ENCODE results near the gene KAT14.
A peak's percentile ranks its signal among the peaks of the same experiment; 100 is the strongest.
"Not testable (repeated sequence)": the region's sequence is repeated elsewhere in the genome, so short reads cannot be mapped to it uniquely, and the experiment has no call there.

Gene KAT14, protein sequence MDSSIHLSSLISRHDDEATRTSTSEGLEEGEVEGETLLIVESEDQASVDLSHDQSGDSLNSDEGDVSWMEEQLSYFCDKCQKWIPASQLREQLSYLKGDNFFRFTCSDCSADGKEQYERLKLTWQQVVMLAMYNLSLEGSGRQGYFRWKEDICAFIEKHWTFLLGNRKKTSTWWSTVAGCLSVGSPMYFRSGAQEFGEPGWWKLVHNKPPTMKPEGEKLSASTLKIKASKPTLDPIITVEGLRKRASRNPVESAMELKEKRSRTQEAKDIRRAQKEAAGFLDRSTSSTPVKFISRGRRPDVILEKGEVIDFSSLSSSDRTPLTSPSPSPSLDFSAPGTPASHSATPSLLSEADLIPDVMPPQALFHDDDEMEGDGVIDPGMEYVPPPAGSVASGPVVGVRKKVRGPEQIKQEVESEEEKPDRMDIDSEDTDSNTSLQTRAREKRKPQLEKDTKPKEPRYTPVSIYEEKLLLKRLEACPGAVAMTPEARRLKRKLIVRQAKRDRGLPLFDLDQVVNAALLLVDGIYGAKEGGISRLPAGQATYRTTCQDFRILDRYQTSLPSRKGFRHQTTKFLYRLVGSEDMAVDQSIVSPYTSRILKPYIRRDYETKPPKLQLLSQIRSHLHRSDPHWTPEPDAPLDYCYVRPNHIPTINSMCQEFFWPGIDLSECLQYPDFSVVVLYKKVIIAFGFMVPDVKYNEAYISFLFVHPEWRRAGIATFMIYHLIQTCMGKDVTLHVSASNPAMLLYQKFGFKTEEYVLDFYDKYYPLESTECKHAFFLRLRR

DNA sequence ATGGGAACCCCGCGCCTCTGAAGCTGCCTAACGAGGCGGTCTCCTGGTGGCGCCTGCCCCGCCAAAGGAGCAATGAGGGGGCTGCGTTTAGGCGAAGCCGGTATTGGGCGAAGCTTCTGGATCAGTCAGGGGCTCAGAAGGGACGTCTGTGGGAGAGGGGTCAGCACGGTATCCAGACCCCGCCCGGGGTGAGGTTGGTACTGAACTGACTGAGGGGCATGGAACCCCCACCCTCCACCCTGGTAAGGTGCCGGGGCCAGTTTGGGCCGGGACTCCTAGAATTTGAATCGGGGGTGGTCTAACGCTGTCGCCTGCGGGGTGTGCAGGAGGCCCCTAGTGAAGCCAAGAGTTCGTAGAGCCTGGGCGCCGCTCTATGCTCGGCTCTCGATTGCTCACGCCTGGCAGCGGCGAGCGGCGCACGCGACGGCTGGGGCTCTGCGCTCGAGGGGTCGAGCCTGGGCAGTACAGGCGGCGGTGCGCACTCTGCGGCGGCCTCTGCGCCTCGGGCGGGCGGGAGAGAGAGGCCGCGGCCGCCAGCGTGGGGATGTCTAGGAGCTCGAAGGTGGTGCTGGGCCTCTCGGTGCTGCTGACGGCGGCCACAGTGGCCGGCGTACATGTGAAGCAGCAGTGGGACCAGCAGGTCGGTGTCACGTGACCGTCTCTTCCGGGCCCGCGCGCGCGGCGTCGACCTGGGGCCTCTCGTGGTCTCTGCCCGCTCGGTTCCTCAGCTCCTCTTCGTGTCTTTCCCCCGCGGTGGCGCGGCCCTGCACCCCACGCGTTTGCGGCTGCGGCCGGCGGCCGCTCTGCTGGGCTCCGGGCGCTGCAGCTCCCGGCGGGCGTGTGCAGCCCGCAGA is at the start of gene KAT14, which contains the start of gene PET117:
Gene KAT14 (plus strand): TSS at position 452 of the 854 bp plus-strand sequence. CDS start 4,798 bp downstream, outside the sequence.
Gene PET117 (plus strand): TSS at position 452 of the 854 bp plus-strand sequence. CDS start 93 bp downstream, at position 545.
- peak; percentile 94 for DNase-seq

DNA sequence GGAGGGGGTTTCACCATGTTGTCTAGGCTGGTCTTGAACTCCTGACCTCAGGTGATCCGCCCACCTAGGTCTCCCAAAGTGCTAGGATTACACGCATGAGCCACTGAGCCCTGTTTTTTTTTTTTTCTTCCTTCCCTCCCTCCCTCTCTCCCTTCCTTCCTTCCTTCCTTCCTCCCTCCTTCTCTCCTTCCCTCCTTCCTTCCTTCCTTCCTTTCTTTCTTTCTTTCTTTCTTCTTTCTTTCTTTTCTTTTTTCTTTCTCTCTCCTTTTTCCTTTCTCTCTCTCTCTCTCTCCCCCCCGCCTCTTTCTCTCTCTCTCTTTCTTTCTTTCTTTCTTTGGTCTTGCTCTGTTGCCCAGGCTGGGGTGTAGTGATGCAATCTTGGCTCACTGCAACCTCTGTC is 49.4 kb upstream of the KAT14 start:
- not testable (repeated sequence) for DNase-seq

DNA sequence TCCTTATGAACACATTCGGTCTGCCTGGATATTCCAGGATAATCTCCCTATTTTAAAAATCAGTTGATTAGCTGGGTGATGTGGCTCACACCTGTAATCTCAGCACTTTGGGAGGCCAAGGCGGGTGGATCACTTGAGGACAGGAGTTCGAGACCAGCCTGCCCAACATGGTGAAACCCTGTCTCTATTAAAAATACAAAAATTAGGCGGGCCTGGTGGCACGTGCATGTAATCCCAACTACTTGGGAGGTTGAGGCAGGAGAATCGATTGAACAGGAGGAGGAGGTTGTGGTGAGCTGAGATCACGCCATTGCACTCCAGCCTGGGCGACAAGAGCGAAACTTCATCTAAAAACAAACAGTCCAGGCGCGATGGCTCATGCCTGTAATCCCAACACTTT is 48.8 kb upstream of the KAT14 start:
- not testable (repeated sequence) for DNase-seq

DNA sequence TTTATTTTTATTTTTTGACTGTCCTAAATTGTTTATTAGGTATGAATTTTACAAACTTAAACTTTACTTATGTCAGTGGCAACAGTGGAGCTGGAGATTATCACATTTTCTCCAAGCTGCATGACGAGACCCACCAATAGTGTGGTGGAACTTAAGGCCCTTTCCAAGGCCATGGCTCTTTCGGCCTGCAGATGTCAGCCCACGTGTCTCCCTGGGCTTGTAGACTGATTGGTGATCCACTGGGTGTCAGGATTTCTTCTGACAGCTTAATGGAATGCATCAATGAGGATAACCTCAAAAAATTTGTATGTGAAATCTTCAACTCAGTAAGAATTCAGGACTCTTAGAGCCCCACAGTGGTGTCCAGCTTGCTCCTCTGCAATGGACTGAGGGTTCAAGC is 47.6 kb upstream of the KAT14 start:
- no peak for DNase-seq

DNA sequence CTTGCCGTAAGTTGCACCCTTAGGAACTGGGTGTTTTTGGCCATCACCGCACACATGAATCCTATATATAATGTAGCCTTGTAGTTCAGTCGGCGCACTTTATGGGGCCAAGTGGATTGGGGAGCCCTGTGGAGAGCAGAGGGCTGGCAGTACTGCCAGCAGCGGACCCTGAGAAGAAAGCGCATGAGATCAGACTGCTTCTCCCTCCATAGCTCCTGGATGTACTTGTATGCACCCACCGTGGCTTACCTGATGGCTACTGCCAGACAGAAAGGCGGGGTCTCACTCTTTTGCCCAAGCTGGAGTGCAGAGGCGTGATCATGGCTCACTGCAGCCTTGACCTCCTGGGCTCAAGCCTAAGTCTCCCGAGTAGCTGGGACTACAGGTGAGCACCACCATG is 47.2 kb upstream of the KAT14 start:
- DNase-seq, result no peak

DNA sequence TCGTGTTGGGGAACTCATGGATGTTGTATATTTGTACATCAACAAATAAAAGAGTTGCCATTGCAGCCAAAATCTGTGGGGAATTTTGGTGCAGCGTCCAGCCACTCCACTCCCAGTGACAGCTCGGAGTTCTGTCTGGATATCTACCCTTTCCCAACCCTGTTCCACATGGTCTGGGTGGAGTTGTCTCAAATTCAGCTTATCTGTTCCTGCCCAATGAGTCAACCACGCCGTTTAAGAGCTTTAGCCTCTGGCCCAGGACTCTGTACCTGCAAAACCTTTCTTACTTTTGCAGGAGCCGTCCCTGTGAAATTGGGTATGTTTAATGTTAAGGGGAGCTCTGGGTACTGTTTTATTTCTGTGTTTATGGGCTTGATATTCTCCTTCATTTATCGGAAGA is 46.0 kb upstream of the KAT14 start:
- no peak for DNase-seq

DNA sequence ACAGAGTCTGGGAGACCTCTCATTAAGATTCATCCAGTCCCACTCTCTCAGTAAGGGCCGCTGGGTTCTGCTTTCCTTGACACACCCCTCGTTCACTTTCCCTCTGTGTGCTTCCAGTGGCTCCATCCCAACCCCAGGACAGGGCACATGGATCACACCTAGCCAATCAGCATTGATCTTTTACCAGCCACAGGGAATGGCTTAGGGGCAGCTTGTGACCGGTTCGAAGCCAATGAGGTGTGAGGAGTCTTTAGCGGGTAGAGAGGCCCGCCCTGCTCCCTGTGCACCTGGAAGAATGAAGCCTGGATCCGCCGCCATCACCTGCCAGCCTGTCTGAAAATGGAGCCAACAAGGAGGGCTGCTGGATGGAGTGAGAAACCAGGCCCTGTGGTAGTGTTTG is 44.8 kb upstream of the KAT14 start:
- DNase-seq, result no peak

DNA sequence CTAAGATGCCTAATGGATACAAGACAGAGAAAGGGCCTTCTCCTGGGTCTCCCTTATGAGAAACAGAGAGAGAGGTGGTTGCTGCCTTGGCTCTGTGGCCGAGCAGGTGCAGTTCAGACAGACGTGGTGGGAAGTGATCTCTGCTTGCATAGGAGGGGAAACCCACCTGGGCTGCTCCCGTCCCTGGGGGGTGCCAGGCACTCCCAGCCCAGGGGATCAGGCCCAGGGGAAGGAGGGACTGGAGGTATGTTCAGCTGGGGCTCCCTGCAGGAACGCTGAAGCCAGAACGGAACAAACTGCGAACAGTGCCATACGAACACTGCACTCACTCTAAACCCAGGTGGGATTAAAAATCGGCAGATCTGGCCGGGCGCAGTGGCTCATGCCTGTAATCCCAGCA is 44.3 kb upstream of the KAT14 start:
- DNase-seq, result no peak

DNA sequence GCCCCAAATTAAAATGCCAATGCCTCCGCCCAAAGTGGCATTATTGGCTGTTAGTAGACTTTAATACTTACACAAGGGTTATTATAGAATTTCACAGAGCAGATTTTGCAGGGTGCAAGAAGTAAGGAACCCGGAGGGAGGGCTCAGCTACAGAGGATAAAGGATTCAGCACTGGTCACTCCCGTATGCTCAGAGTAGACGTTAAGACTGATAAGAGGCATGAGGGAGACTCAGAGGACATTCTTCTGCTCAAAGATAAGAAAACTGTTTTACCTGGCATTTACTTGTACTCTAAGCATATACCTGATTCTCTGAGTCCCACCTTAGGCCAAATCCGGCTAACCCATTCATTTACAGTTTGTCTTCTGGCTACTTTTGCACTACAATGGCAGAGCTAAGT is 43.5 kb upstream of the KAT14 start:
- no peak for DNase-seq

DNA sequence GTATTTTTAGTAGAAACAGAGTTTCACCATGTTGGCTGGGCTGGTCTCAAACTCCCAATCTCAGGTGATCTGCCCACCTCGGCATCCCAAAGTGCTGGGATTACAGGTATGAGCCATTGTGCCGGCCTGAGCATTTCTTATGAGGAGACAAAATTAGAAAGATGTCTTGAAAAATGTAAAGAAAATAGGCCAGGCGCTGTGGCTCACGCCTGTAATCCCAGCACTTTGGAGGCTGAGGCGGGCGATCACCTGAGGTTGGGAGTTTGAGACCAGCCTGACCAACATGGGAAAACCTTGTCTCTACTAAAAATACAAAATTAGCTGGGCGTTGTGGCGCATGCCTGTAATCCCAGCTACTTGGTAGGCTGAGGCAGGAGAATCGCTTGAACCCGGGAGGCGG is 37.1 kb upstream of the KAT14 start:
- DNase-seq, result not testable (repeated sequence)

DNA sequence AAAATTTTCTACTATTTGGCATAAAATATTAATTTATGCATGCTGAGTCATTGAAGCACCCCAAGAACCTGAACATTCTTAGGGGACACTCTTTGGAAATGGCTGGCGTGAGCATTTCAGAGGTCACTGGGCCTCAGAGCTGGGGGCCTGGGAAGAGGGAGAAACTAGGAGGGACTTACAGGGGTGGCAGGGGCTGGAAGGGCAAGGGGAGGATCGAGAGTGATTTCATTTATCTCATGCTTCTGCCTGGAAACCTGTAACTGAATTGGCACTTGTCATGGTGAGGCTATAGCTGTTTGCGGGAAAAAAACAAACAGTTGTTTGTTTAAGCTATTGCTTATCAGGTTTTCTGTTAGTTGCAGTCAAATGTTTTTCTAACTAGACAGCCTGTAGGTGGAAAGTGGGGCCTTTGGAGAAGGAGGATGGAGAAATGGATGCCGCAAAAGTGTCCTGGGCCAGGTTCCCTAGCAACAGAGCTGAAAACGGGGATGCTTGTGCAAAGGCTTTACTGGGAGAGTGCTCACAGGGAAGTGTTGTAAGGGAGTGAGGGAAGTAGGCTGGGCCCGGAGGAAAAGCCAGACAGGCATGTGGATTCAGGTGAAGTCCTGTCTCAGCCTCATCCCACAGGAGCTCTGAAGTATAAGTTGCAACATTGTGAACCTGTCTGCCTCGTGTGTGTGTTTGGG is 36.4 kb upstream of the KAT14 start:
- DNase-seq, result no peak

DNA sequence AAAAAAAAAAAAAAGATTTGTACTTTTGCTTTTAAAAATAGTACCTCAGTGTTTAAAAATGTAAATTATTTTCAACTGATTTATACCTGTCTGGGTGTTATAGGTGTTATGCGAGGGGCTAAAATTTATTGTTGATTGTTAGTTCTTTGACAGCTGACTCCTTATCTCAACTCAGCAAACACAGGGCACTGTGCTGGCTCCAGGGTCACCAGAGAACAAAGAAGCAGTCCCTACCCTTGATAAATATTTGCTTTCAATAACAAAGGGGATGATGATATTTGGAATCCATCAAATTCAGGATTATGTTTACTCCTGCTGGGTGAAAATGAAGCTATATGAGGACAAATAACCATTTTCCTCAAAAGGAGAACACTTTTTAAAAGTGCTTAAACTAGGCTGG is 34.2 kb upstream of the KAT14 start:
- peak; percentile 8 for DNase-seq

DNA sequence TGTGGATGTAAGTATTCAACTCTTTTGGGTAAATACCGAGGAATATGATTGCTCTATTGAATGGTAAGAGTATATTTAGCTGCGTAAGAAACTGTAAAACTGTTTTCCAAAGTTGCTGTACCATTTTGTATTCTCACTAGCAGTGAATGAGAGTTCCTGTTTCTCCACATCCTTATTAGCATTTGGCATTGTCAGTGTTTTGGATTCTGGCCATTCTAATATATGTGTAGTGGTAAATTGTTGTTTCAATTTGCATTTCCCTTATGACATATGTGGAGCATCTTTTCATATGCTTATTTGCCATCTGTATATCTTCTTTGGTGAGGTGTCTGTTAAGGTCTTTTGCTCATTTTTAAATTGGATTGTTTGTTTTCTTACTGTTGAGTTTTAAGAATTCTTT is 29.3 kb upstream of the KAT14 start:
- DNase-seq, result no peak

DNA sequence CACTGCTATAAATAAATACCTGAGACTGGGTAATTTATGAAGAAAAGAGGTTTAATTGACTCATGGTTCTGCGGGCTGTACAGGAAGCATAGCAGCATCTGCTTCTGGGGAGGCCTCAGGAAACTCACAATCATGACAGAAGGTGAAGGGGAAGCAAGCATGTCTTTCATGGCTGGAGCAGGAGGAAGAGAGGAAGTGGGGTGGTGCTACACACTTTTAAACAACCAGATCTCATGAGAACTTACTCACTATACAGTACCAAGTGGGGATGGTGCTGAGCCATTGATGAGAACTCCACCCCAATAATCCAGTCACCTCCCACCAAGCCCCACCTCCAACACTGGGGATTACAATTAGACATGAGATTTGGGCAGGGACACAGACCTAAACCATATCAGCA is 9.1 kb upstream of the KAT14 start:
- DNase-seq, result not testable (repeated sequence)

DNA sequence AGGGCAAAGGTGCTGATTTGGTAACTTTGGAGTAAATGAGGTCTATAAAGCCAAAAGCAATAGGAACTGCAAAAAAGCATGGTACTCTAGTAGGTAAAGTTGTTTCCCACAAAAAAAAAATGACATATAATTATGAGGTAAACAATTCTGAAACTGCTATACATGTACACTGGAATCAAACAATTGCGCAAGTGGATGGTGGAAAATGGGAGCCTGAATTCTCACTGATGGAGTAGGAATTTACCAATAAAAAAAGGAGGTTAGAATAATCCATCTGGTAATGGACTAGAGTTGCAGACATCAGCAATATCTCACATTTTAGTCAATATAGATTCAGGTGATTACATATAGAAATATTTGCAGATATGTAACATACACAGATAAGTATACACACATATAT is 5.0 kb upstream of the KAT14 start:
- no peak for DNase-seq

DNA sequence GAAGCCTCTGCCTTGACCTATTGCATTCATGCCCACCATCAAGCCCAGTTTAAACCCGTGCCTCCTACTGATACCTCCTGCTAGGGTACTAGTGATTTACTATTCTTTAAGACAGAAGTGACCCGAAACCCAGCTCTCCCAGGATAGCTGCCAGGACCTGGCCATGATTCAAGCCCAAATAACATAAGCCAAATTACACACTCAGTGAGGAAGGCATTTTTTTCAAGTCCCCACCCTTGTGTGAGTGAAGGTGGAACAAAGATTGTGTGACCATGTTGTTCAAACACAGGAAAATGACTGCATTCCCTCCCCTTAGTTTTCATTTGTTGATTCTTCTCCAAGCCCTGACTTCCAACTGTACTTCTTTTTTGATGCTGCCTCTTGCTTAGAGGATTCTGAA is 3.7 kb upstream of the KAT14 start:
- no peak for DNase-seq

DNA sequence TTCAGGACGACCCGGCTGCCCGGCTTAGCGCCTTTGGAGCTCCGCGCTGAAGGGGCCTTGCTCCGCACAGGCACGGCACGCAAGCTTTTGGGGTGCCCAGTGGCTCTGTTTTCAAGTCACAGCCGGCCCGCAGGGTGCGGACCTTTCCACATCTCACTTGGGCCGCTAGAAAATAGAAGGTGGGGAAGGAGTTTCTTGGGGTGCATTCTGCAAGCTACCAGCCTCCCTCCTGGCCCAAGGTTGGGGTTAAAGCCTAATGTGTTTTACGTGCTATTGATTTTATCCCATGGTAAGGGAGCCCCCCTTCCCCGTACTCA is 561 bp downstream of the KAT14 start:
- no peak for DNase-seq

DNA sequence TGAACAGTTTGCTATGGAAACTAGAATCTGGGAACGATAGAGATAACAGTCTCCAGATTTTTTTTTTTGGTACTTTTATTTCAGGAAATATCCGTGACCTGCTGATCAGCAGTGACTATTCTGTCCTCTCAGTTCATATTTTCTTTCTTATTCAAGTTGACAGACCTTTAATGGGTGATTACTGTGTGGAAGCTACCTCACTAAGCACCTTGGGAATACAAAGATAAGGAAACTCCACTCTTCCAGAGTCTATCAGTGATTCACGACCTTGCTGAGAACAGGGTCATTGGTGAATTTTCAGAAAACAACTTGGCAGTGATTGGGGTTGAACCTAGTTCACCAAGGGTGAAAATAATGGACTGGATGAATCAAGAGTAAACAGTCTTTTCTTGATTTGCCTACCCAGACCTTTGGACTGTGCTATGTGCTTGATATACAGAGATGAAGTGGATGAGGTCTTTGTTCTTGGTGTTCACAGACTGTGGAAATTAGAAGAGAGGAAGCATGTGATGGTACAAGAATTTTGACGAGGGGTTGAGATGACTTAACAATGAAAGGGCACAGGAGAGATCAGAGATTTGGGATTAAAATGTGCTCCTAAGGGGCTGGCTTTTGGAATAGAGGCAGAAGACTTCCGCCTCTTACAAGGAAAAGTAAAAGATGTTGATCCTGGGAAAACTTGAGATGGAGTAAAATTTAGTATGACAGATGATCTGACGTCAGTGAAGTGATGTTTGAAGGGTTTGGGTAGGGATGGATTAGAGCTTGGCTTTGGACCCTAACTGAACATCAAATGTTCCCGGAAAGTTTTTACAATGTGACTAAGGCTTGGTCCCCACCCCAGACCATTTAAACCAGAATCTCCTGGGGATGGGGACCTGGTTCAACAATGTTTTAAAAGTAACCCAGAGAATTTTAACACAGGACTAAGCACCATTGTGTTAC is 1.2 kb downstream of the KAT14 start:
- DNase-seq, result no peak

DNA sequence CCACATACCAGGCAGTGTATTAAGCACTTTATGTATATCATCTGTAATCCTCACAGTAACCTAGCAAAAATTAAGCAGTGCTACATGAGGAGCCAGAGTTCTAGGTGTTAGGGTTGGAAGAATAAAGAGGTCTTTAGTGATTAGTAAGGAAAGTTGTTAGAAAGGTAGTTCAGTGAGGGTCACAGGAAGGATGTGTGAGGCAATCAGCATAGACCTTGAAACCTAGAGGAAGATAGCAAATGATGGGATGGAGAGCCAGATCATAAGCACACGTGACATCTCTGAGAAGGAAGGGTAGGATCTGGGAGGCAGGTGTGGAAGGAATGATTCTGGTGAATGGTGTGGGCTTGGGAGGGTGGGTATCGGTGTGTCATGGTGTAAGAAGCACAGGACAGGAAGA is 2.2 kb downstream of the KAT14 start:
- DNase-seq, result no peak

DNA sequence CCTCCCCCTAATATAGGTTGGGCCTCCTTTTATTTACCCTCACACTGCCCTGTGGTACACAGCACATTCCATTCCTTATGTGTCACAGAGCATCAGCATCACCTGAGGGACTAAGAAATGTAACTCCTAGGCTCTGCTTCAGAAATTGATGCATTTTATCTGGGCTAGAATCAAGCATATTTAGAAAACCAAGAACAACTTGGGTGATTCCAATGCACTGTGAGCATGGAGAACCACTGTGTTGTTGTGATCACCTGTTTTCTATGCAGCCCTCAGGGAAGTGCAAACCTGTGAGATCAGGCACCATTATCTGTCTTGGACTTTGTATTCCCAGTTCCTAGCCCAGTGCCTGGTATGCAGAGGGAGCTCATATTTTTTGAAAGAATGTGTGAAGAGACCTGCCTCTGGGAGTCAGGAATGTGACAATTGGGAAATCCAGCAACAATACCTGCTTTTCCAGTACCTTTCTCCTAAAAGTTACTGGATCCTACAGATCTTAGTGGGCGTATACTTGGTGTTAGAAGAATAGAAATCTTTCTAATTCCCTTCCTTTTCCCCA is 7.0 kb downstream of the KAT14 start:
- DNase-seq, result no peak

DNA sequence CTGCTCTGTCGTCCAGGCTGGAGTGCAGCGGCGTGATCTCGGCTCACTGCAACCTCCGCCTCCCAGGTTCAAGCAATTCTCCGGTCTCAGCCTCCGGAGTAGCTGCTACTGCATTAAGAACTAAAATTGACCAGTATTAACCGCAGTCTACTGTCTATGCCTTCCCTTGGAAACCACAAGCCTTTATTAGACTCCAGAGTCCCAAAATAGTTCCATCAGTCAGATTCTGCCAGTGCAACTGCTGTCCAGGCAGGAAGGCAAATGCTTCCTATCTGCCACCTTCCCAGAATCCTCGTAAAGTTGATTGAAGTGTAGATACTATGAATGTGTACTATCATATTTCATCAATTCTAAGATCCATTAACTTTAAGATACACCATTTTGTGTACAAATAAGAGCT is 16.7 kb downstream of the KAT14 start:
- no peak for DNase-seq
